ENCODE measurements around the gene ATP2A3. TPM values are rescaled to one million over a fixed set of nuclear protein-coding genes. Genes with fewer than 3 reads are reported as not detected.

Gene ATP2A3
- total RNA-seq = 1.3 and 2.3 TPM in 2 replicates

DNA sequence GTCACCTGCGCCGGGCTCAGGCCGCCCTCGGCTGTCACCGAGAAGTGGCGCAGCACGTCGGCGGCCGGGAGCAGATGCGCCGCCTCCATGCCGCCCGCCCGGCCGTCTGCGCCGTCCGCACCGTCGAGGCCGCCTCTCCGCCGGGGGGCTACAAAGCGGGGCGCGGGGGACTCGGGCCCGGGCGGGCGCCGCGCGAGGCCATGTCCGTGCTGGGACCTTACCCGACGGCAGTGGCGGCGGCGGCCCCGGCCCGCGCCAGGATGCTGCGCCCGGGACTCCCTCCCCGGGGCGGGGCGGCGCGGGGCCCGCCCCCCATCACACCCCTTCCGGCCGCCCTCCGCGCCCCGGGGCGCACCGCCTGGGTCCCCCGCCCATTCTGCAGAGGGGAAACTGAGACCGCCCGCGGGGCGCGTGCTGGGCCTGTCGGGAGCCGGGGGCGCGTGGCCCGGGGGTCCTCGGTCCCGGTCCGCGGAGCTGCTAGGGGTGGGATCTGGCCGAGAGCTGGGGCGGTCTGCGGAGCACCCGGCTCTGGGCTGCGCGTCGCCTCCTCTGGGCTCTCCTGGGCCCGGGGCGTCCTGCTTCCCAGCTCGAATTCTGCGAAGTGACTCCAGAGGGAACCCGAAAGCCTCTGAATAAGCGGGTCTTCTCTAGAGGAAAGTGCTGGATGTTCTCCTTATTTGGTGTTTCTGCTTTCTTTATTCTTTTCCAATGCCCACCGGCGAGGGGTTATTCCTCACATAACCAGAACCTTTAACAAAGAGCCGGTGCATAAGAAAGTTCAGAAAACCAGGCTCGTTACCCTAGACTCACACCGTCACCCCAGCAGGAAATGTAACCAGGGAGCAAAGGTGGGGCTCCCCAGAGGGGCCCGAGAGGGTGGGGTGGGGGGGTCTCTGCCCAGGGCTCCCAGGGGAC is at the start of gene ATP2A3:
TSS of gene ATP2A3 (minus strand) at position 235 of the 915 bp plus-strand sequence. CDS start at position 89, 146 bp downstream.

DNA sequence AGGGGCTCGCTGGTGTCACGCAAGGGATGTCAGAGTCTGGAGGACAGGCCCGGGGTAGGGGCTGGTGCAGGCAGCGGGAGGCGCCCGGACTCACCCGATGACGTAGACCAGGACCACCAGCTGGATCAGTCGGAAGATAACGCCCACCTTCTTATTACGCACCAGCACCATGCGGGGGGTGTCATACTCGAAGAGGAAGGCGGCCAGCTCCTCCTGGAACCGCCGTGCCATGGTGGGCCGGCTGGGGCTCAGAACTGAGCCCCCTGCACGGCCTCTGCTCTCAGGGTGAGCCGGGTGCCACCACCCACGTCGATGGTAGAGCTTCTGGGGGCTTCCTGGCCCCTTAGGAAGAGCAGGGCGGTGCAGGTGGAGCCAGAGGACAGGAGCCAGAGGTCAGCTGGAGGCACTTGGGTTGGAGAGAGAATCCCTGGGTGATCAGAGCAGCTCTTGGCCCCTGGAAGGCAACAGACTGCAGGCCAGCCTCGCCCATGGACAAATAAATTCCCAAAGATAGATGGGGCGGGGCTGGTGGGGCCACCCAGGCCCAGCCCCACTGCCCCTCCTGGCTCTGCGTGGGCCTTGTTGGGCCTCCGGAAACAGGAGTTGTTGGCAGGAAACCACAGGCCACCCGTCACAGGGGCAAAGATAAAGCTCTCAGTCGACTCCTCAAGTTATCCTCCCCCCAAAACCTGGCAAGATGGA is 48.1 kb downstream of the ATP2A3 start, which contains the start of gene P2RX1:
TSS of gene P2RX1 (minus strand) at position 471 of the 702 bp plus-strand sequence. CDS start at position 231, 240 bp downstream.

DNA sequence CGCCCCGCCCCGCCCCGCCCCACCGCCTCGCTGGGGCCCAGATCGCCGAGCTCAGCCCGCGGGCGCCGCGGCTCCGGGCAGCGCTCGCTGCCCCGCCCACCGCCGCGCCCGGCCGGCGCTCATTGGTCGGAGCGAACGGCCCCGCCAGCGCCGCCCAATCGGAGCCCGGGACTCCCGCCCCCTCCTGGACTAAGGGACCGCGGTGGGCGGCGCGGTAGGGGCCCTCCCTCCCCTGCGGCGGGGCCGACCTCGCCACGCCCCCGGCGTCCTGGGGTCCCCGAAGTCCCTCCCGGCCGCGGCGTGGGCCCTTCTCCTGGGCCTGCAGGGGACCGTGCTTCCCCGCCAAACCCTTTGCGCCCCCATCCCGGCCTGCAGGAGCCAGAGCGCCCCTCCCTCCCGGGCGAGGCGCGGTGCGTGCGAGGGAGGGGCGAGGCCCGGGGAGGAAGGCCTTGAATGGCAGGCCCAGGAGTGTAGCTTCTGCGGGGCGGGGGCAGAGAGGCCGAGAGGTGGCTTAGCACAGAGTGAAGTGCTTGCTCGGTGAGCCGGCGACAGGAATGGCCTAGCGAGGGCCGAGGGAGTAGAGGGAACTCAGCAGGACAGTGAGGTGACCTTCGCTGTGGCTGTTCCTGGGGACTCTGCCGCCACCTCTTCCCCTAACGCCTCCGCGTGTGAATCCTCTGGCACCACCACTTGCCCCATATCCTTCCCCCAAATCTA is 71.1 kb downstream of the ATP2A3 start, which contains the start of gene CAMKK1:
TSS of gene CAMKK1 (minus strand) at position 51 of the 717 bp plus-strand sequence. CDS start 7,366 bp downstream, outside the sequence.

Other genes with a start within 250 kb of the ATP2A3 start
- 1.5 and 17.3 TPM in 2 replicates for gene HASPIN, start 240.5 kb downstream of the ATP2A3 start, total RNA-seq
- 11.3 and 32.9 TPM in 2 replicates for gene ITGAE, start 163.2 kb downstream of the ATP2A3 start, total RNA-seq
- 9.5 and 10.9 TPM in 2 replicates for gene NCBP3, start 118.2 kb downstream of the ATP2A3 start, total RNA-seq
- gene CAMKK1, start 71.4 kb downstream of the ATP2A3 start, total RNA-seq = 10.1 and 12.8 TPM in 2 replicates
- gene P2RX1, start 48.0 kb downstream of the ATP2A3 start, total RNA-seq = under 0.01 TPM in 1 of 2 replicates, not detected in the other
- 21.7 and 23.7 TPM in 2 replicates for gene ZZEF1, start 178.6 kb upstream of the ATP2A3 start, total RNA-seq
- 9.5 and 47.9 TPM in 2 replicates for gene CYB5D2, start 178.8 kb upstream of the ATP2A3 start, total RNA-seq

Data from mesangial cell (primary cell).